NCI-H82 treated with DMSO at 0.1 percent for 48 hours (cell line): ENCODE data around the gene FCN1.
A peak's percentile ranks its signal among the peaks of the same experiment; 100 is the strongest.
"Not testable (repeated sequence)": the region's sequence is repeated elsewhere in the genome, so short reads cannot be mapped to it uniquely, and the experiment has no call there.

Experiments used
- DNase-seq: peaks from one replicate; lab custom pipeline; 2025; ENCODE audit not compliant: unreplicated experiment; lab: John Stamatoyannopoulos, UW

FCN1 gene

DNA sequence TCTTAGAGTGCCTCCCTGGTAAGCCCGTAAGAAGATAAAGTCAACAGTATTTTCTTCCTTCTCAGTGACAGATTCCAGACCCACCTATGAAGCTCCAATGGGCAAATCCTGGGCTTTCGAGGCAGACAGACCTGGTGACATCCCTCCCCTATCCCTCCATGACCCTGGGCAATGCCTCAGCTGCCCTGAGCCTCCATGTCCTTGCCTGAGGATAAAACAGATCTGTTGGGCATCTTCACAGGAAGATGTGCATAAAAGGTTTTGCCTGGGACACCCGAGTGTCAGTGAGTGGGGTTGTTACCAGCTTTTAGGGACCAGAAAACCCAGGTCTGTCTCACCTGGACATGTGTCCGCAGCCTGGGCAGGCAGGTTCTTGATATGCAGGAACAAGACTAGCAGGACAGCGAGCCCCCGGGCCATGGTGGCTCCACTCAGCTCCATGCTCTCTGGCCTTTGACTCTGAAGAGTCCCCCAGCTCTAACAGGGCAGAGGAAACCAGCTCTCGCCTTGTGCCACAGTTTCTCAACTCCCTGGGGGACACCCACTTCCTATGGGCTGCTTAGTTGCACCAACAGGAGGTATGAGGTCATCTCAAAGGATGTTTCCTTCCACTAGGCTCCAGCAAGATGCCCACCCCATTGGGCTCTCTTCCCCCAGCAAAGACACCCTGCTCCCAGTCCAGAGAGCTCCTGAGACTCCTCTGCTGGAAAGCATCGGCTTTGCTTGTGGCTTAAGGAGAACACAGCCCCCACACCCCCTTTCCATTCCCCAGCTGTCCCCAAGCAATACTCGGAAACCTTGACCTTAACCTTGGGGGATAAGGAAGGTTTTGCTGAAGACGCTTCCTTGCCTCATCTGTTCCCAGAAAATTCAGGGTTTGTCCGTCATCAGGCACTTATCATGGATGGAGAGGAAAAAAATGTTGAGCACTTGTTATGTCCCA lies at the start of gene FCN1:
FCN1 (minus strand) TSS at position 482 of the 943 bp plus-strand sequence; CDS start at position 441, 41 bp downstream.
- peak; percentile 47 for DNase-seq

DNA sequence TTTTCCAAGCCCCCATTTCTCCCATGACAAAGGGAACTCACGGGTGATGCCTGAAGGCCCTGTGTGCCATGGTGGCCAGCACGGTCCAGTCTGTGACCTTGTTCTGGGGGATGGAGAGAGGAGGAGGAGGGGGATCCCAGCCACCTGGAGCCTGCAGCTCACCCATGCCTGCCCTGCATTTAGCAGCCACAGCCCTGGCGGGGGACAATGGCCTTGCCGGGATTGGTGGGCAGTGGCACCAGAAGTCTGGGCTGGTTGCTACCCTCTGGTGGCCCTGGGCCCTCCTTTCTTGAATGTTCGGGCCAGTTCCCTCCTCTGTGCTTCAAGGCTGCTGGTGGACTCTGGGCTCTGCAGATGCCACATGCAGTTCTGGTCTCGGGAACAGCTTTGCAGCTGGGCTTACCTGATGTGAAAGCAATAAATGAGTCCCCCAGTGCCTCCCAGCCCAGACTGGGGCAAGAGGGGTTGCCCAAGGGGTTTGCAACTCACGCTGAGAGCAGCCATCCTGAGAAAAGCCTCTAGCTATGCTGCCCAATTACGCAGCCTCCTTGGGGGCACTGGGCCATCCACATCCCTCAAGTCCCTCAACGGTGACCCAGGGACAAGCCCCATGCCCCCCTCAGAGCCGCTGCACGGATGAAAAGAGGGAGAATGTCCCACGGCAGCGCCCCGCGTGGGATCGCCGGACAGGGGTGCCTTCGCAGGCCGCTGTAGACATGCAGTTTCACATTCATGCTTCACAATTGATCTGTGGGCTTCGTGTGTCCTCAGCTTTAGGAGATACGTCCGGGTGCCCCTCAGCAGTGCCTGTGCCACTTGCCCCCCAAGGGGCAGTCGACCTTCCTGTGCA lies 49.2 kb upstream of the FCN1 start:
- no peak for DNase-seq

DNA sequence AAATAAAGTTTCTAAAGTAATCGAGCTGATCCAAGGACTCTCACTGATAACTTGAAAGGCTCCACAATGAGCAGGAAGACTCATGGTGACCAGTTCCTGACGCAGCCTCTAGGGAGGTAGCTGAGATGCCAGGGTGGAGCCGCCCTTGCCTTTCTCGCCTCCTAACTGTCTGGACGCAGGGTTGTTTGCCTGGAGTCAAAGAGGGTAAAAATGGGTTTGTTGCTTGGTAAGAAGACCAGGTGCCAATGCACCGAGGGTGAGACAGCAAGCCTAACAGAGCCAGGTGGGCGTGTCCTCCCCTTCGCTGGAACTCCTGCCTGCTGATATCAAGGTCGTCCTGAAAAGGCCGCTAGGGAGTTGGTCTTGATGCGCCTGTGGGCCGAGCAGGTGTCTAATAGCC lies 48.6 kb upstream of the FCN1 start:
- no peak for DNase-seq

DNA sequence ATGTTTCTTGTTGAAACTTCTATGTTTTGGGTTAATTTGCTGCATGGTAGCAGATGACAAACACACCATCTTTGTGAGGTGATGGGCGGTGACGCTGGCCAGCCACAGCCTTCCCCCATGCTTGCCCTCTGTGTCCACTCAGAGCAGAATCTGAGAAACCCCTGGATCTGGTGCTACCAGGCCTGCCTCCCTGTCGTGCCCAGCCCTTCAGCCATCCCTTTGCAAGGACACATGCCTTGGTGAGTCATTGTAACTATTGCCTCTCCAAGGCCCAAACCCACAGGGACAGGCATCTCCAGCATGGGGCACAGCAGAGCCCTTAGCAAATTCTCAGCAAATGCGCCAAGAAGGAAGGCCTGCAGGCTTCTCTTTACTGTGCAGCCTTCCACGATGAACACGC lies 48.1 kb upstream of the FCN1 start:
- DNase-seq: no peak

DNA sequence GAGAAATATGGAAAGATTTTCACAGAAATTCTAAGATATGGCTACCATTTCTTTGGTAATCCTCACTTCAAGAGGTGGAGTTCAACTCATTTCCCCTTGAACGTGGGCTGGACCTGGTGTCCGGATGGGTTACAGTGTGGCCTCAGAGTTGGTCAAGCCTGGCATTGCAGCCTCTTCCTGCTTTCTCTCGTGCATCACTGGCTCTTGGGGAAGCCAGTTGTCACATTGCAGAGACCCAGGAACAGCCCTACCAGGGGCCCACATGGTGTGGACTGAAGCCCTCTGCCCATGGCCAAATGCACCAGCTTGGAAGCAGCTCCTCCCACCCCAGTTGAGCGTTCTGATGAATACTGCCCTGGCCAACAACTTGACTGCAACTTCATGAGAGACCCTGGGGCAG lies 47.7 kb upstream of the FCN1 start:
- no peak for DNase-seq

DNA sequence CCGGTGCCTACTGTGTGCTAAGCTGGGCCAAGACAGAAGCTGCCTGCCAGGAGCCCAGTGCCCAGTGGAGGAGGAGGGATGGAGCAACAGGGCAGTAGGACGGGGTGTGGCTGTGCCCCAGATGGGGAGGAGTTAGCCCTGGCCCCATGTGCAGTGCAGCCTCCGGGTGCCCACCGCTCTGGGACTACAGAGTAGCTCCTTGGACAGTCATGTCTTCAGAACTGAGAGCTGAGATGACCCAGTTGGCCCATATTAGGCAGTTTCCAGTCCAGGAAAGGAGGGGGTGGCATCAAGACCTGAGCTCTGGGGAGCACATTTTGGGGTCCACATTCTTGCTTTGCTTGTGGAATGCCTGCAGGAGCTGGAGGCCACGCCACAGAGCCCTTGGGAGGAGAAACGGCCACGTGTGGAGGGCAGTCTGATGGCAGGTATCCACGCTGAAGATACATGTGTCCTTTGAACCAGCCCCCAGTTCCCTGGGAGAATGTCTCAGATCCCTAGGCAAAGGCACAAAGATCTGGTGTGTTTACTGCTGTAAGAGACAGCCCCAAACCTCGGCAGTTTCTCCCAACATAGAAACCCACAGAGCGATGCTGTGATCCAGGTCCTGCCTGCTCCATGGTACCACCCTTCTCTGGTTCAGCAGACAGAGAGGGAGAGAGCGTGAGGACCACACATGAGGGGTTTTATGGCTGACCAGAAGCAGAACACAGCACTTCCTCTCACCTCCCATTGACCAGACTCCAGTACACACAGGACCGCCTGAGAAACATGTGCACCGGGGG lies 46.8 kb upstream of the FCN1 start:
- no peak for DNase-seq

DNA sequence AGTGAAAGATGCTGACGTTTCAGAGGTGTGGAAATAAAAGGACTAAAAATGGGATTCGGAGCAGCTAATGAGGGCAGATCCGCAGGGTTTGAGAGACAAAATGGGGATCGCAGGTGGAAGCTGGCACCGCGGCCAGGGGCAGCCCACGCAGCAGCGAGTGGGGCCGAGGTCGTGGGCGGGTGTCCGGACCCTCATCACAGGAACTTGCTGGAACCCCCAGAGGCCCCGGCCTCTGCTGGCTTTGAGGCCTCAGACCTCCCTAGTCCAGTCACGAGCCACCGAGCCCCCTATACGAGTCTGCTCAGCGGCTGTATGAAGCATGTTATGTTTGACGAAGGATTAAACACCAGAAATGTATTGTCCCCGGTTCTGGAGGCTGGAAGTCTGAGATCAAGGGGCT lies 45.8 kb upstream of the FCN1 start:
- DNase-seq: no peak

DNA sequence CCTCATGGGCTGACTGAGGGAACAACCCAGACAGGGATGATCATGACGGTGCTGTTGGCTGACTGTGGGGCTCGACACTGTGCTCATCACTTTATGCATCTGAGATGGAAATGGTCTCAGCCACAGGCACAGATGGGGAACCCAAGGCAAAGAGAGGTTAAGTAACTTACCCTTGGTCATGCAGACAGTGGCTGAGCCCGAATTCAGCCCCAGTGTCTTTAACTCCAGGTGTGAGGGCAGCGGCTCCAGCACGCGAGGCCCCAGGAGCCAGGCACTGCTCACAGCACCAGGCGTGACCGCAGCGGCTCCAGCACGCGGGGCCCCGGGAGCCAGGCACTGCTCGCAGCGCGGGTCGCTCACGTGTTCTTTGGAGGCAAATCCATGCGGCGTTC lies 45.3 kb upstream of the FCN1 start:
- DNase-seq: no peak

DNA sequence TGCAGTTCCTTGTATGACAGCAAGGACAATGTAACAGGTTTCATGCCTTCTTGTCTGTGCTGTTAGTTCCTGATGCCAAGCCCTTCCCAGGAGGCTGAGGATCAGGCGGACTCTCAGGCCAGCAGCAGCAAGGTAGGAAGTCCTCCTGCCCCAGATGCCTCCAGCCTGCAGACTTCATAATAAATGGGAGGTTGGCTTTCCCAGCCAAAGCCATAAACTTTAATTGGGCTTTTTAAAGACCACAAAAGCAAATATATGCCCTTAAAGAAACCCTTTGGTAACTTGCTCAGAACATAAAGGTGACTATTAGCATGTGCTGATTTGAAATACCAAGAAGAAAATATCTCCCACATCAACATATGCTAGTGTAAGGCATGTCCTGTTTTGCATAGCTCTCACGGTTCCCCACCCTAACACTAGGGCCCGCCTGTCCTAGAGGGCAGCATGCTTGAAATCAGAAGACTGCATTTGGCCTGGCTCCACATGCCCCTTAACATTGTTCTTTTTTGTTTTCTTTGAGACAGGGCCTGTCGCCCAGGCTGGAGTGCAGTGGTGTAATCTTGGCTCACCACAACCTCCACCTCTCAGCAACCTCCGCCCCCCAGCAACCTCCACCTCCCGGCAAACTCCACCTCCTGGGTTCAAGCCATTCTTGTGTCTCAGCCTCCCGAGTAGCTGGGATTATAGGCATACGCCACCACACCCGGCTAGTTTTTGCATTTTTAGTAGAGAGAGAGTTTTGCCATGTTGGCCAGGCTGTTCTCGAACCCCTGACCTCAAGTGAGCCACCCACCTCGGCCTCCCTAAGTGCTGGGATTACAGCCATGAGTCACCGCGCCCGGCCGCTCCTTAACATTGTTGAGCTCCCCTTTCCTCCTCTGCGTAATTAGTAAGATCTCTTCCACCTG lies 44.6 kb upstream of the FCN1 start:
- DNase-seq: no peak

DNA sequence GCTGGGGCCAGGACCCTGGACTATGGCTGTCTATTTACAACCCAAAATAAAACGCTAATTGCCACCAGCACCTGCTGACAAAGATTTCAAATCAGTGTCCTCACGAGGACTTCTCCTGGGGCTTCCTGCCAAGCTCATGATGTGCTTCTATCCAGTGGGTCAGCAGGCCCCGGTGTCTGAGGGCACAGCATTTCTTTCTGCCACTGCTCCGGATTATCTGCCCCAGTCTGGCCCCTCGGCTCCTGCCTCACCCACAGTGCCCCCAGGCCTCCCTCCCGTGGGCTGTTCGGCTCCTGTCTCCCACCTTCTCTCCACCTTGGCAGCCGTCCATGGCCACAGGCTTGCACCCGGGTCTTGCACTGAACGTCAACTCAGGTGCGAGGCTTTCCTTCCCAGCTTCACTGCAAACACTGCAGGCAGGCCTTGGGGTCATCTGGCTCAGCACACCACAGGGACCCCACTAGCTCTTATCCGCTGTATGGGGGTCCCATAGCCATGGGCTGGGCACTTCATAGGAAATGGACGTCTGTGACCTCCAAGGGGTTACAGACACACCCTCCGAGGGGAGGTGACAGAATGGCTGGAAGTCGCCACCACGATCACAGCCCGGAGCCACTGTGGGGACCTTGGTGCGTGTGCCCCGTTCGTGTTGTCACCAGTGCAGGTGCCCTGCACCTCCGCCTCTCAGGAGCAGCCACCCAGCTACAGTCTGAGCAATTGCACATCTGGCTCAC lies 43.8 kb upstream of the FCN1 start:
- DNase-seq: no peak

DNA sequence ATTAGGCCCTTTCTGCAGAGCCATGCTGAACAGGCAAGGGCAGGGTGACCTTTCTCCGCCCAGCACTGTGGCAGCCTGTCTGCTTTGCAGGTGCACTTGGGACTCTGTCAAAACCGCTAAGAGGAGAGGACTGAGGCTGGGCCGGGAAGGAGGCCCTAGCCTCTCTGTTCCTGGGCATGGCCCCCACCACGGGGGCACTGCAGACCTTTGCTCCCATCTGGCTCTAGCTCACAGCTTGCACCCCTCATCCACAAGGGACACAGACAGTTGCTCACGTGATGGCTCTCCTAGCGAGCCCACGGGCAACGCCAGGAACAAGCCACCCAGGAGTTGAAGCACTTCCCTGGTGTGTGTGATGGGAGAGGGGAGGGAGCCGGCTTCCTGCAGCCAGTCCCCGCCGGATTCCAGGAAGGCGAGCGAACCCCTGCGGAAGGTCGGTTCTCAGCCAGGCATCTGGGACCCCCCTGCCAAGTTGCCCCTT lies 43.0 kb upstream of the FCN1 start:
- DNase-seq: no peak

DNA sequence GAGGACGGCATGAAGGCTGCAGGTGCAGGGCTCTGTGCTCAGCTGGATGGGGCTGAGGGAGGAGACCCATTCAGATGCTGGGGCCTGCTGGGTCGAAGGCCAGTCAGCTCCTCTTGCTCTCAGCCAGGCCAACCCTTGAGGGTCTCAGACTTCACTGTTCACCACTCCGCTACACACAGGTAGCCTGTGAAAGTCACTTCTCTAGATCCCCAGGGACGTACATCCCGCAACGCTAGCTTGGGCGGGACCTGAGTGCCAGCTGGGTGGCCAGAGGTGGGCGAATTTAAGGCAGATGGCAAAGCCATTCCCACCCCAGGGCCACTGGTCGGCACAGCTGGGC lies 42.2 kb upstream of the FCN1 start:
- no peak for DNase-seq

DNA sequence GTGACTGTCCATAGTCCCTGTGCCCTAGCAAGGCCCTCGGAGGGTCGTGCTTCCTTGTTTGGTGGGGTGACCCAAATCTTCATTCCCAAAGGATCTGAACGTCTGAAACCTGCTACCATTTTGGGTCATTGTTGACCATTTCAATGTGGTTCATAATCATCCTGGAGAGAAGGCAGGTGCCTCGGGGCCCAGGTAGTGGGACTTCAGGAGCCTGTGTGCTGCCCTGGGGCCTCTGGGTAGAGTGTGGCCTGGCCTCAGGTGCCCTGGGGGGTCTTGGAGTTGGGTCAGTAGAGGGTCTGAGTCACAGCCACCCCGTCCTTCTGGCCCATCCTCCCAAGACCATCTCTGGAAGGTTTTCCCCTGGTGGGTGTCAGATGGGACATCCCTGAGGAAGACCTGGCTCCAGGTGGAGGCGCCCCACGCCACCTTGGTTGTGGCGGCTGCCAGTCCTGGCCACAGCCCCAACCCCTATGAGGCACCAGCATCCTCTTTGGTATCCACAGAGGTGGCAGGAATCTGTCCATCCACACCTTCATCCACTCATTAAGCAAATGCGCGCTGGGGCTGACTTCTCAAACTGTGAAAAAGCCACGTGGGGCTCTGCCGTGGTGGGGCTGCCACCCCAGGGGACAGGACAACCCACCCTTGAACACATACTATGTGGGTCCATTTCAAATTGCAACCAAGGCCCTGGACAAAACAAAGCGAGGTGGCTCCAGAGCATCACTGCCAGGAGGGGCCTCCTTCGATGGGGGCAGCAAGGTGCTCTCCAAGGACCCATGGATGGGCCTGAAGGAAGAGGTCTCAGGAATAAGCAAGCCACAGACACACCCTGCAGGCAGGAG lies 41.6 kb upstream of the FCN1 start:
- no peak for DNase-seq

DNA sequence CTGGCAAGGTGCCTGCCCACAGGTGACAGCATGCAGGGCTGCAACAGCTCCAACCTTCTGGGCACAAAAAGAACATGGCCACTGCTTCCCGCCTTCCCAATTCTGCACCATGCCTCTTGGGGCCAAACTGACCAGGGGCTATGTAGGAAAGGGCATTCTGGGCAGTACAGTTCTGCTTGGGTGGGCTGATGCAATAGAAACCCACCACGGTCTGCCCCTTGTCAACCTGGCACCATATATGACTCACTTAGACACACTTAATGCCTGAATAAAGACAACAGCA lies 40.2 kb upstream of the FCN1 start:
- no peak for DNase-seq

DNA sequence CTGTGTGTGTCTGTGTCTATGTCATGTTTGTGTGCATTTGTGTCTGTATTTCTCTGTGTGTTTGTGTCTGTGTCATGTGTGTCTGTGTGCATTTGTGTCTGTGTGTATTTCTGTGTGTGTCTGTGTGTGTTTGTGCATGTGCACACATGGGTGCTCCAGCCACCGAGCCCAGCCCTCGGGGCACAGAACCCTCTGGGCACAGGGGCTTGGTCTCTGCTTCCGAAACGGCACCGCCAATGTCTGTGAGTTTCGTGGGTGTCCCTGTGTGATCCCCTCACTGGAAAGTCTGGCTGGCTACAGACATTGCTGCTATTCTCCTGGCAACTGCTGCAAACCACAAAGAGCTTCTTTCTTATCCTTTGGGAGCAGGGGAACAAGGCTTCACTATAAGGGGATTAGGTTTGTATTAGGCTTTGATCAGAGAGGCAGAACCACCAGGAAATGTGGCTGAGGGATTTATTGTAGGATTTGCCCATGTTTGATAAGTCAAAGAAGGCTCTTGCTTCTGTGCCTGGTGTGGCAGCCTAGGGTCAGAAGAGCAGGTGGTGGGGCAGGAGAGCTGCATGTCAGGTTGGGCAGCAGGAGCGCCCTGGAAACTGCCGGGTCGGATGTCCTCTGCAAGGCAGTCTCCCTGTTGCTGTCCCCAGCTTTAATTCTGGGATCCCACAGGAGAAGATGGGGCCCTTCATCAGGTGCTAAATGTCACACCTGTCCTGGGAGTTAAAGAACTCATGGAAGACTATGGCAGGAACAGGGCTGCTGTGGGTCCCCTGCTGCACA lies 39.6 kb upstream of the FCN1 start:
- peak; percentile 68 for DNase-seq

DNA sequence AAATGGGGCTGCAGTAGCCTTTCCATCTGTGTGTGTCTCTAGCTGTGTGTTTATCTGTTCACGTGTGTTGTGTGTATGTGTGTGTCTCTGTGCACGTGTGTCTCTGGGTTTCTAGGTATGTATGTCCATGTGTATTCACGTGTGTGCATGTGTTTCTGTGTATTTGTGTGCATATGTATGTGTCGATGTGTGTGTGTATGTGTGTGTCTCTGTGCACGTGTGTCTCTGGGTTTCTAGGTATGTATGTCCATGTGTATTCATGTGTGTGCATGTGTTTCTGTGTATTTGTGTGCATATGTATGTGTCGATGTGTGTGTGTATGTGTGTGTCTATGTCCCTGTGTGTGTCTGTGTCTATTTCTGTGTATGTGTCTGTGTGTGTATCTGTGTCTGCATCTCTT lies 38.7 kb upstream of the FCN1 start:
- DNase-seq: not testable (repeated sequence)

DNA sequence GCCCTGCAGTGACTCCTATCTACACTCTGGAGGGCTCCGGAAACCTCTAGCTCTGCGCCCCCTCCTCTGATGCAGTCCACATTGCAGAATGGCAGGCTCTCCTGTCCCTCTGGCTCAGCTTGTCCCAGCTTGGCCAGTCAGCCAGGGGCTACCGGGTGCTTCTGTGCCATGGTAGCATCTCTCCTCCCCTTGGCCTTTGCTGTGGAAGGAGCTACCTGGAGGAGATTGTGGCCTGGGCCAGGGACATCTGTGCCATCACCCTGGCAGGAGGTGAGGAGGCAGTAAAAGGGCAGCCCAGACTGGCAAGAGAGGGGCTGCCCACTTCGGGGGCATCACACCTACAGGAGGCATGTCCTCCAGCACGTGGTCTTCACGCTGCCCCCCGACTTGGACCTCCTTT lies 38.1 kb upstream of the FCN1 start:
- no peak for DNase-seq

DNA sequence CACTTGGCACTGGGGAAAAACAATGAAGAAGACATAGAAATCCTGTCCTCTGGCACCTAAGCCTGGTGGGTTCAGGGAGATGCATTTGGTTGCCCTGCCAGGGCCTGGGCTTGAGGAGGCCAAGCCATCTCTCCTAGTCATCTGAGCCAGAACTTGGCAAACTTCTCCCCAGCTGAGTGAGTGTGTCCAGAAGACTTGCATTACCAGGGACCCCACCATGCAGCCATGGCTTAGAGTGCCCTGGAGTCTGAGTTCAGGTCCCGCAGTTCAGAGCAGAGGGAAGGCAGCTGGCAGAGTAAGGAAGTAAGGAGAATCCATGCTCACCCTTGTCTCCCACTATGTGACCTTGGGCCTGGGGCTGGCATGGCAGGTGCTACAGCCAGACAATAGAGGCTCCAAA lies 37.4 kb upstream of the FCN1 start:
- no peak for DNase-seq
